ENCODE results near the gene NANOS2. TPM values are rescaled to one million over a fixed set of nuclear protein-coding genes. Genes with fewer than 3 reads are reported as not detected.
A peak's percentile ranks its signal among the peaks of the same experiment; 100 is the strongest.
"Not testable (repeated sequence)": the region's sequence is repeated elsewhere in the genome, so short reads cannot be mapped to it uniquely, and the experiment has no call there.

NANOS2 gene
- total and polyA plus RNA-seq, 2 donors from 2014 or later, result not detected

DNA sequence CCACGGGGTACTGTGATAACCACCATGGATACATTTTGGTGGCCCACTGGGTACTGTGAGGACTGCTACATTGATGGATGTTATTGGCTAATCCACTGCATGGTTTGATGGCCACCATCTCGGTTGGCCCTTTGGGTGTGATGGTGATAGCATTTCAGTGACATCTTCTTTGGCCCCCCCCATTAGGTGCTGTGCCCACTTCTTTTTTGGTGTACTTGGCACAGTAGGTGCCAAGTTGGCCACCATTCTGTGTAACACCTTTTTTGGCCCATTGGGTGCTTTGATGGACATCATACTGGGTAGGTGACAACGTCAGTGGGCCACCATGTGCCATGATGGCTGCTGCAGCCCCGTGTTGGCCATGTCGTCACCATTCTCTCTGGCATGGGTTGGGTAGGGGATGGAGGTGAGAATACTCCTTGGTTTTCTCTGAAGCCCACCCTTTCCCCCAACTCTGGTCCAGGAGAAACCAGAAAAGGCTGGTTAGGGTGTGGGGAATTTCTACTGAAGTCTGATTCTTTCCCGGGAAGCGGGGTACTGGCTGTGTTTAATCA is 41.3 kb downstream of the NANOS2 start:
- peak in 1 of 5 donors; percentile 28 for DNase-seq
- no peak for FAIRE-seq
- no peak for TF ChIP-seq CTCF (IDR thresholded peaks at IDR 0.05; ENCODE audit: borderline replicate concordance, extremely low read depth, insufficient read depth)
- H3K27me3 ChIP-seq (ENCODE audit: control insufficient read depth, insufficient read depth, low read length), result no peaks in the 10 kb centered on the region
- H3K9ac ChIP-seq (ENCODE audit: low read length in 3 of 3), result no peak overlapping the region
- intact Hi-C loops (cut with DNase I), result no loop called here
- no peak overlapping the region for H3K4me3 ChIP-seq (ENCODE audit: low read length in 3 of 3)
- H3K4me1 ChIP-seq (ENCODE audit: control insufficient read depth in 2 of 3, insufficient read depth in 2 of 3, low read depth in 1 of 3, low read length in 3 of 3), result peaks cover 0 to 5% (median 0%) of the 10 kb centered on the region in 3 donors
- H3K9me3 ChIP-seq (ENCODE audit: control insufficient read depth in 2 of 3, insufficient read depth in 1 of 3, low read length in 3 of 3), result no peaks in the 10 kb centered on the region
- H3K27ac ChIP-seq (ENCODE audit: low read depth in 2 of 2, low read length in 2 of 2), result no peak overlapping the region
- no peaks in the 10 kb centered on the region for H3K36me3 ChIP-seq (ENCODE audit: control insufficient read depth in 2 of 3, insufficient read depth in 3 of 3, low read length in 3 of 3)

GRCh38 chr19:45872095-45872919 is 42.3 kb downstream of the NANOS2 start:
- H3K27ac ChIP-seq (ENCODE audit: low read depth in 2 of 2, low read length in 2 of 2), result no peak overlapping the region
- DNase-seq, result peak in 1 of 5 donors; percentile 30
- H3K9ac ChIP-seq (ENCODE audit: low read length in 3 of 3), result no peak overlapping the region
- TF ChIP-seq CTCF (IDR thresholded peaks at IDR 0.05; ENCODE audit: borderline replicate concordance, extremely low read depth, insufficient read depth), result no peak
- peaks cover 0 to 3% (median 0%) of the 10 kb centered on the region in 3 donors for H3K4me1 ChIP-seq (ENCODE audit: control insufficient read depth in 2 of 3, insufficient read depth in 2 of 3, low read depth in 1 of 3, low read length in 3 of 3)
- no peak for FAIRE-seq
- no peak overlapping the region for H3K4me3 ChIP-seq (ENCODE audit: low read length in 3 of 3)
- H3K27me3 ChIP-seq (ENCODE audit: control insufficient read depth, insufficient read depth, low read length), result no peaks in the 10 kb centered on the region
- H3K9me3 ChIP-seq (ENCODE audit: control insufficient read depth in 2 of 3, insufficient read depth in 1 of 3, low read length in 3 of 3), result no peaks in the 10 kb centered on the region
- H3K36me3 ChIP-seq (ENCODE audit: control insufficient read depth in 2 of 3, insufficient read depth in 3 of 3, low read length in 3 of 3), result no peaks in the 10 kb centered on the region
- intact Hi-C loops (cut with DNase I), result no loop called here

DNA sequence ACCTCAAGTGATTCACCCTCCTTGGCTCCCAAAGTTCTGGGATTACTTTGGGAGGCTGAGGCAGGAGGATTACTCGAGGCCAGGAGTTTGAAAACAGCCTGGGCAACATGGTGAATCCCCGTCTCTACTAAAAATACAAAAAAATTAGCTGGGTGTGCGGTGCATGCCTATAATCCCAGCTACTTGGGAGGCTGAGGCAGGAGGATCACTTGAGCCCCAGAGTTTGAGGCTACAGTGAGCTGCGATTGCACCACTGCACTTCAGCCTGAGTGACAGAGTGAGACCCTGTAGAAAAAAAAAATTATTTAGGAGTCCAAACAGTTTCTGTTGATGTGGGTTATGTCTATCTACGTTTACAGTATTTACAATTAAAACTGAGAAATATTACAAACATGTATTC is 43.8 kb downstream of the NANOS2 start:
- DNase-seq (no peak), FAIRE-seq (no peak)
- no peaks in the 10 kb centered on the region for H3K36me3 ChIP-seq (ENCODE audit: control insufficient read depth in 2 of 3, insufficient read depth in 3 of 3, low read length in 3 of 3)
- no peak overlapping the region for H3K9ac ChIP-seq (ENCODE audit: low read length in 3 of 3)
- no peaks in the 10 kb centered on the region for H3K4me1 ChIP-seq (ENCODE audit: control insufficient read depth in 2 of 3, insufficient read depth in 2 of 3, low read depth in 1 of 3, low read length in 3 of 3)
- peaks cover 3% of the 10 kb centered on the region for H3K27me3 ChIP-seq (ENCODE audit: control insufficient read depth, insufficient read depth, low read length)
- no peak overlapping the region for H3K27ac ChIP-seq (ENCODE audit: low read depth in 2 of 2, low read length in 2 of 2)
- TF ChIP-seq CTCF (IDR thresholded peaks at IDR 0.05; ENCODE audit: borderline replicate concordance, extremely low read depth, insufficient read depth), result no peak
- H3K4me3 ChIP-seq (ENCODE audit: low read length in 3 of 3), result no peak overlapping the region
- intact Hi-C loops (cut with DNase I), result no loop called here
- no peaks in the 10 kb centered on the region for H3K9me3 ChIP-seq (ENCODE audit: control insufficient read depth in 2 of 3, insufficient read depth in 1 of 3, low read length in 3 of 3)

- DNase-seq; H3K9me3 ChIP-seq (ENCODE audit: control insufficient read depth in 2 of 3, insufficient read depth in 1 of 3, low read length in 3 of 3); FAIRE-seq; H3K4me1 ChIP-seq (ENCODE audit: control insufficient read depth in 2 of 3, insufficient read depth in 2 of 3, low read depth in 1 of 3, low read length in 3 of 3); H3K4me3 ChIP-seq (ENCODE audit: low read length in 3 of 3); H3K36me3 ChIP-seq (ENCODE audit: control insufficient read depth in 2 of 3, insufficient read depth in 3 of 3, low read length in 3 of 3); intact Hi-C loops (cut with DNase I); H3K27ac ChIP-seq (ENCODE audit: low read depth in 2 of 2, low read length in 2 of 2); H3K9ac ChIP-seq (ENCODE audit: low read length in 3 of 3): not testable (repeated sequence)
- H3K27me3 ChIP-seq (ENCODE audit: control insufficient read depth, insufficient read depth, low read length), result peaks cover 16% of the 10 kb centered on the region
These were observed 47.3 kb downstream of the NANOS2 start for GRCh38 chr19:45867241-45867640.
